HEK293 (cell line): ENCODE data around the gene ACHE.

Experiments used
- CTCF ChIP-seq: fragments of 450-650 bp; formaldehyde crosslinking; IDR thresholded peaks from 2 replicates; pipeline ENCODE4 v1.5.1; 2016; ENCODE audit warnings: missing biosample characterization, missing genetic modification characterization
- IKZF3 ChIP-seq: fragments of 450-650 bp; IDR thresholded peaks from 2 replicates; pipeline ENCODE4 v1.5.0; 2018; ENCODE audit warnings: missing biosample characterization, mild to moderate bottlenecking, missing genetic modification characterization, moderate library complexity
- MYNN ChIP-seq: fragments of 450-650 bp; formaldehyde crosslinking; IDR thresholded peaks from 2 replicates; pipeline ENCODE4 v1.5.1; 2016; ENCODE audit warnings: missing biosample characterization, missing genetic modification characterization, borderline replicate concordance
- SALL2 ChIP-seq: fragments of 450-650 bp; formaldehyde crosslinking; IDR thresholded peaks from 2 replicates; pipeline ENCODE4 v1.5.0; 2017; ENCODE audit warnings: missing biosample characterization, mild to moderate bottlenecking, missing genetic modification characterization, borderline replicate concordance
- SETDB1 ChIP-seq: IDR thresholded peaks from one replicate; pipeline ENCODE4 v1.6.1; 2017; ENCODE audit warnings: mild to moderate bottlenecking, low read length, moderate library complexity, mixed read lengths; ENCODE audit not compliant: insufficient read length
- SP7 ChIP-seq: fragments of 450-650 bp; formaldehyde crosslinking; IDR thresholded peaks from 2 replicates; pipeline ENCODE4 v1.5.1; 2016; ENCODE audit warnings: missing biosample characterization, missing genetic modification characterization
- TRIM28 ChIP-seq: IDR thresholded peaks from 2 replicates; pipeline ENCODE4 v1.6.1; 2011; ENCODE audit warnings: low read length, control low read depth, borderline replicate concordance
- WT1 ChIP-seq: fragments of 450-650 bp; formaldehyde crosslinking; IDR thresholded peaks from 2 replicates; pipeline ENCODE4 v1.5.1; 2016; ENCODE audit warnings: missing biosample characterization, missing genetic modification characterization
- ZBTB17 ChIP-seq: fragments of 450-650 bp; formaldehyde crosslinking; IDR thresholded peaks from 2 replicates; pipeline ENCODE4 v1.5.1; 2016; ENCODE audit warnings: missing biosample characterization, missing genetic modification characterization
- ZBTB8A ChIP-seq: fragments of 450-650 bp; formaldehyde crosslinking; IDR thresholded peaks from 2 replicates; pipeline ENCODE4 v1.5.1; 2016; ENCODE audit warnings: missing biosample characterization, missing genetic modification characterization
- ZEB2 ChIP-seq: fragments of 450-650 bp; formaldehyde crosslinking; IDR thresholded peaks from 2 replicates; pipeline ENCODE4 v1.5.1; 2016; ENCODE audit warnings: missing biosample characterization, missing genetic modification characterization
- ZFP41 ChIP-seq: fragments of 450-650 bp; formaldehyde crosslinking; IDR thresholded peaks from 2 replicates; pipeline ENCODE4 v1.5.1; 2016; ENCODE audit warnings: missing biosample characterization, missing genetic modification characterization, borderline replicate concordance
- ZNF132 ChIP-seq: fragments of 450-650 bp; formaldehyde crosslinking; IDR thresholded peaks from 2 replicates; pipeline ENCODE4 v1.5.1; 2017; ENCODE audit warnings: missing biosample characterization, missing genetic modification characterization, borderline replicate concordance
- ZNF174 ChIP-seq: fragments of 450-650 bp; formaldehyde crosslinking; IDR thresholded peaks from 2 replicates; pipeline ENCODE4 v1.5.0; 2017; ENCODE audit warnings: missing biosample characterization, mild to moderate bottlenecking, missing genetic modification characterization
- ZNF280D ChIP-seq: fragments of 450-650 bp; formaldehyde crosslinking; IDR thresholded peaks from 2 replicates; pipeline ENCODE4 v1.5.1; 2016; ENCODE audit warnings: missing biosample characterization, missing genetic modification characterization
- ZNF37A ChIP-seq: fragments of 450-650 bp; IDR thresholded peaks from 2 replicates; pipeline ENCODE4 v1.5.1; 2018; ENCODE audit warnings: missing biosample characterization, missing genetic modification characterization
- ZNF449 ChIP-seq: fragments of 450-650 bp; formaldehyde crosslinking; IDR thresholded peaks from 2 replicates; pipeline ENCODE4 v1.5.1; 2017; ENCODE audit warnings: missing biosample characterization, mild to moderate bottlenecking, missing genetic modification characterization, moderate library complexity
- ZNF488 ChIP-seq: fragments of 450-650 bp; formaldehyde crosslinking; IDR thresholded peaks from 2 replicates; pipeline ENCODE4 v1.5.1; 2016; ENCODE audit warnings: missing biosample characterization, missing genetic modification characterization
- ZNF530 ChIP-seq: fragments of 450-650 bp; formaldehyde crosslinking; IDR thresholded peaks from 2 replicates; pipeline ENCODE4 v1.5.1; 2016; ENCODE audit warnings: low read depth, missing biosample characterization, missing genetic modification characterization
- ZNF548 ChIP-seq: fragments of 450-650 bp; formaldehyde crosslinking; IDR thresholded peaks from 2 replicates; pipeline ENCODE4 v1.5.1; 2016; ENCODE audit warnings: missing biosample characterization, missing genetic modification characterization
- ZNF560 ChIP-seq: fragments of 450-650 bp; formaldehyde crosslinking; IDR thresholded peaks from 2 replicates; pipeline ENCODE4 v1.5.1; 2017; ENCODE audit warnings: missing biosample characterization, missing genetic modification characterization, borderline replicate concordance
- ZNF843 ChIP-seq: fragments of 450-650 bp; formaldehyde crosslinking; IDR thresholded peaks from 2 replicates; pipeline ENCODE4 v1.5.1; 2016; ENCODE audit warnings: missing biosample characterization, missing genetic modification characterization
- ZSCAN5A ChIP-seq: fragments of 450-650 bp; formaldehyde crosslinking; IDR thresholded peaks from 2 replicates; pipeline ENCODE4 v1.5.1; 2016; ENCODE audit warnings: missing biosample characterization, missing genetic modification characterization
- TF ChIP-seq, protein P1 (sequence below): fragments of 450-650 bp; IDR thresholded peaks from 2 replicates; pipeline ENCODE4 v1.5.1; 2018; ENCODE audit warnings: missing biosample characterization, mild to moderate bottlenecking, missing genetic modification characterization
- TF ChIP-seq, protein P2 (sequence below): fragments of 450-650 bp; formaldehyde crosslinking; IDR thresholded peaks from 2 replicates; pipeline ENCODE4 v1.5.1; 2016; ENCODE audit warnings: missing biosample characterization, missing genetic modification characterization
- TF ChIP-seq, protein P3 (sequence below): fragments of 450-650 bp; formaldehyde crosslinking; IDR thresholded peaks from 2 replicates; pipeline ENCODE4 v1.5.1; 2016; ENCODE audit warnings: missing biosample characterization, missing genetic modification characterization

ACHE gene

DNA sequence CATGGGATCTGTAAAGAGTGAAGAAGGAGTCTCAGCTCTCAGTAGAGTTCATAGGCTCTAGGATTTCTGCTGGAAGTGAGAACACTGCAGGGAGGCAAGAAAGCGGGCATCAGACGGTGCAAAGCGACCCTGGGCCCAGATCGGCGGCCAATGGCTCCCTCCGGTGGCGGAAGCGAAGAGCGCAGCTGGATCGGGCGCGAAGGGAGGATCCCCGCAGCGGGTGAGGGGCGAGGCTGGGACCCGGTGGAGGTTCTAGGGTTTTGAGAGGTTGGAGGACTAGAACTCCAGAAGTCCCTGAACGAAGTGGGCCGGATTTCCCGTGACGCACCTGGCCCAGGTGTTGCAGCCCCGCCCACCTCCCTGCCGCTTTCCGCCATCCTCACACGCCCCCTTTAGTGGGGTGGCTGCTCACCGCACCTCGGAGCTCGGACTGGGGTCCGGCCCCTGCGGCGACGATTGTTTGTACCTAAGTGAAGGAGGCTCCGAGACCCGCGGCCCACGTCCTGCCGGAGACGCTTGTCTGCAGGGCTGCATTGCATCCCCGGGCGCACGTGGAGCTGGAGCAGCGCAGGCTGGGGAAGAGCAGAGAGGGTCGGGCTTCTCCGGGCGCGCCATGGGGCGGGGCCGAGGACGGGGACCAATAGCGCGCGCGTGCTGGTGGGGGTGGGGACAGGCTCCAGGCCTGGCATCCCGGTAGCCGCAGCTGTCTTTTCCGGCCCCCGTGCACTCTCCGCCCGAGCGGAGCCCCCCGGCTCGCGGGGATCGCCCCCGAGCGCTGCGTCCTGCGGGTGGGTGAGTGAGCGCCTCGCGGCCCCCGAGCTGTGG lies 43.4 kb downstream of the ACHE start, which contains the start of gene SLC12A9 (continued):
- TF ChIP-seq WT1 (tag by site-specific recombination) (peak; percentile 58), ZNF843 (no peak), SETDB1 (no peak), SALL2 (tag by site-specific recombination) (no peak), ZEB2 (tag by site-specific recombination) (peak; percentile 98), ZBTB8A (tag by site-specific recombination) (peak; percentile 38), ZNF560 (no peak), ZNF530 (tag by site-specific recombination) (no peak), CTCF (tag by site-specific recombination) (peak; percentile 95), ZNF37A (no peak), ZSCAN5A (tag by site-specific recombination) (peak; percentile 40; the same call in 1 of the 2 replicates), ZBTB17 (tag by site-specific recombination) (peak; percentile 85), ZNF488 (tag by site-specific recombination) (no peak), MYNN (tag by site-specific recombination) (no peak), SP7 (tag by site-specific recombination) (peak; percentile 60), TRIM28 (no peak), ZNF548 (tag by site-specific recombination) (no peak), IKZF3 (tag by site-specific recombination) (peak; percentile 18; the same call in 1 of the 2 replicates), ZNF174 (tag by site-specific recombination) (no peak), ZNF449 (peak; percentile 64; the same call in 1 of the 2 replicates), ZFP41 (no peak), ZNF280D (tag by site-specific recombination) (no peak), ZNF132 (tag by site-specific recombination) (no peak)
- TF ChIP-seq, protein P1, sequence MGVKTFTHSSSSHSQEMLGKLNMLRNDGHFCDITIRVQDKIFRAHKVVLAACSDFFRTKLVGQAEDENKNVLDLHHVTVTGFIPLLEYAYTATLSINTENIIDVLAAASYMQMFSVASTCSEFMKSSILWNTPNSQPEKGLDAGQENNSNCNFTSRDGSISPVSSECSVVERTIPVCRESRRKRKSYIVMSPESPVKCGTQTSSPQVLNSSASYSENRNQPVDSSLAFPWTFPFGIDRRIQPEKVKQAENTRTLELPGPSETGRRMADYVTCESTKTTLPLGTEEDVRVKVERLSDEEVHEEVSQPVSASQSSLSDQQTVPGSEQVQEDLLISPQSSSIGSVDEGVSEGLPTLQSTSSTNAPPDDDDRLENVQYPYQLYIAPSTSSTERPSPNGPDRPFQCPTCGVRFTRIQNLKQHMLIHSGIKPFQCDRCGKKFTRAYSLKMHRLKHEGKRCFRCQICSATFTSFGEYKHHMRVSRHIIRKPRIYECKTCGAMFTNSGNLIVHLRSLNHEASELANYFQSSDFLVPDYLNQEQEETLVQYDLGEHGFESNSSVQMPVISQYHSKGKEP: no peak
- TF ChIP-seq, protein P2, sequence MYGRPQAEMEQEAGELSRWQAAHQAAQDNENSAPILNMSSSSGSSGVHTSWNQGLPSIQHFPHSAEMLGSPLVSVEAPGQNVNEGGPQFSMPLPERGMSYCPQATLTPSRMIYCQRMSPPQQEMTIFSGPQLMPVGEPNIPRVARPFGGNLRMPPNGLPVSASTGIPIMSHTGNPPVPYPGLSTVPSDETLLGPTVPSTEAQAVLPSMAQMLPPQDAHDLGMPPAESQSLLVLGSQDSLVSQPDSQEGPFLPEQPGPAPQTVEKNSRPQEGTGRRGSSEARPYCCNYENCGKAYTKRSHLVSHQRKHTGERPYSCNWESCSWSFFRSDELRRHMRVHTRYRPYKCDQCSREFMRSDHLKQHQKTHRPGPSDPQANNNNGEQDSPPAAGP (tag by site-specific recombination): peak; percentile 49; the same call in 1 of the 2 replicates
- TF ChIP-seq, protein P3, sequence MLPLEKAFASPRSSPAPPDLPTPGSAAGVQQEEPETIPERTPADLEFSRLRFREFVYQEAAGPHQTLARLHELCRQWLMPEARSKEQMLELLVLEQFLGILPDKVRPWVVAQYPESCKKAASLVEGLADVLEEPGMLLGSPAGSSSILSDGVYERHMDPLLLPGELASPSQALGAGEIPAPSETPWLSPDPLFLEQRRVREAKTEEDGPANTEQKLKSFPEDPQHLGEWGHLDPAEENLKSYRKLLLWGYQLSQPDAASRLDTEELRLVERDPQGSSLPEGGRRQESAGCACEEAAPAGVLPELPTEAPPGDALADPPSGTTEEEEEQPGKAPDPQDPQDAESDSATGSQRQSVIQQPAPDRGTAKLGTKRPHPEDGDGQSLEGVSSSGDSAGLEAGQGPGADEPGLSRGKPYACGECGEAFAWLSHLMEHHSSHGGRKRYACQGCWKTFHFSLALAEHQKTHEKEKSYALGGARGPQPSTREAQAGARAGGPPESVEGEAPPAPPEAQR (tag by site-specific recombination): no peak
